Measurements from ENCODE around the gene AGBL1.

Gene AGBL1

GRCh38 chr15:86756688-86757087 is 677.0 kb downstream of the AGBL1 start:
- no peak for DNase-seq

- no peak for DNase-seq
Observed at GRCh38 chr15:86759800-86760523, 680.3 kb downstream of the AGBL1 start.

GRCh38 chr15:86762874-86763273 is 683.2 kb downstream of the AGBL1 start:
- DNase-seq: no peak

- DNase-seq: no peak
Observed at GRCh38 chr15:86764021-86764420, 684.4 kb downstream of the AGBL1 start.

- DNase-seq: no peak
Observed at GRCh38 chr15:86765281-86765680, 685.6 kb downstream of the AGBL1 start.

GRCh38 chr15:86772369-86773059 is 692.8 kb downstream of the AGBL1 start:
- no peak for DNase-seq

- peak; percentile 54 for DNase-seq
Observed at GRCh38 chr15:86773736-86774135, 694.1 kb downstream of the AGBL1 start.

- no peak for DNase-seq
Observed at GRCh38 chr15:86776145-86776544, 696.5 kb downstream of the AGBL1 start.

GRCh38 chr15:86796521-86796920 is 716.9 kb downstream of the AGBL1 start:
- no peak for DNase-seq

- no peak for DNase-seq
Observed at GRCh38 chr15:86797135-86797534, 717.5 kb downstream of the AGBL1 start.

- no peak for DNase-seq
Observed at GRCh38 chr15:86799226-86799625, 719.6 kb downstream of the AGBL1 start.

GRCh38 chr15:86802244-86802643 is 722.6 kb downstream of the AGBL1 start:
- DNase-seq: no peak

- no peak for DNase-seq
Observed at GRCh38 chr15:86804406-86804805, 724.7 kb downstream of the AGBL1 start.

GRCh38 chr15:86810329-86810728 is 730.7 kb downstream of the AGBL1 start:
- no peak for DNase-seq

- DNase-seq: no peak
Observed at GRCh38 chr15:86813892-86814291, 734.2 kb downstream of the AGBL1 start.

GRCh38 chr15:86829245-86829644 is 749.6 kb downstream of the AGBL1 start:
- DNase-seq: no peak

- no peak for DNase-seq
Observed at GRCh38 chr15:86830304-86830703, 750.6 kb downstream of the AGBL1 start.

- DNase-seq: no peak
Observed at GRCh38 chr15:86833595-86833994, 753.9 kb downstream of the AGBL1 start.

- no peak for DNase-seq
Observed at GRCh38 chr15:86834115-86834863, 754.6 kb downstream of the AGBL1 start.

- no peak for DNase-seq
Observed at GRCh38 chr15:86837294-86838061, 757.8 kb downstream of the AGBL1 start.

GRCh38 chr15:86839502-86839901 is 759.8 kb downstream of the AGBL1 start:
- DNase-seq: no peak

- no peak for DNase-seq
Observed at GRCh38 chr15:86840996-86841395, 761.3 kb downstream of the AGBL1 start.

- no peak for DNase-seq
Observed at GRCh38 chr15:86842199-86842598, 762.5 kb downstream of the AGBL1 start.
